Kidney tubule cell (primary cell): Measurements from ENCODE around the gene CHKB.

Source experiments
- DNase-seq: peaks from one replicate; pipeline ENCODE4 v3.0.0-alpha.2; 2018; ENCODE audit warnings: low spot score

Gene CHKB

DNA sequence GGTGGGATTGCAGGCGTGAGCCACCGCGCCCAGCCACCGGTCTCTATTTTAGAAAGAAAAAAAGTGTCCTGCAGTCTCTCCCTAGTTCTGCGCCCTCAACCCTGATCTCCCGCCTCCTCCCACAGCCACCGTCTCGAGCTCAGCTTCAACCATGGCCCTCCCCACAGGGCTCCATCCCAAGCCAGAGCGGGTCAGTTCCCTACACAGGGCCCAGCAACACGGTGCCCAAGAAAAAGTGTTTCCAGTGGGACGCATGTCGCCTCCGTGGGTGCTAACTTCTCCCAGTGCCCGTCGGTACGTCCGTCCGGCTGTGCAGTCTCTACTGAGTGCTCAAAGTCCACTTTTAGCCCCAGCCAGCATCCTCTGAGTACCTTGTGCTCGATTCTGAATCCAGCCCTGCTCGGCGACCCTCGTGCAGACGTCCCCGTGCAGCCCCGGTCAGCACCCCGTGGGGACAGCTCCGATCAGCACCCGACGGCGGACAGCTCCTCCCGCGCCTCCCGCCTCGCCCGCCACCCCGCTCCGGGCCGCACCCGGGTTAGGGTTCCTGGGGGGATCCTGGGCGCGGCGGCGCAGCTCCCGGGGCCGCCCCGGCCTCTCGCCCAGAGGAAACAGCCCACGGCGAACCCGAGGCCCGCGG lies 17.3 kb upstream of the CHKB start:
- no peak for DNase-seq

DNA sequence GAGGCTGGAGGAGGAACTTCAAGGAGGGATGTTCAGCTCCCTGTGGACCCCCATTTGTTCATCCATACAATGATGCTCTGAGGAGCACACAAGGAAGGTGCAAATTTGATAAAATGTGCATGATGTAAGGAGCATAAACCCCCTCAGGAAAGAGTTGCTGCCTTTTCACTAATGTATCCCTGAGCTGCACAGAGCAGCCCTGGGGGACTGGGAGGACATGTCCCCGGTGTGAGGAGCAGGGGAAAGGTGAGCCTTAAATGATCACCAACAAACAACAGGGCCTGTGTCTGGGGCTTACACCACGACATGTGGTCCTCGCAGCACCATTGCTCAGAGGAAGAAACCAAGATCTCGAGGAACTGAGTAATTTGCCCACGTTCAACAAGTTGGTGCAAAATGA lies 14.4 kb upstream of the CHKB start:
- no peak for DNase-seq

DNA sequence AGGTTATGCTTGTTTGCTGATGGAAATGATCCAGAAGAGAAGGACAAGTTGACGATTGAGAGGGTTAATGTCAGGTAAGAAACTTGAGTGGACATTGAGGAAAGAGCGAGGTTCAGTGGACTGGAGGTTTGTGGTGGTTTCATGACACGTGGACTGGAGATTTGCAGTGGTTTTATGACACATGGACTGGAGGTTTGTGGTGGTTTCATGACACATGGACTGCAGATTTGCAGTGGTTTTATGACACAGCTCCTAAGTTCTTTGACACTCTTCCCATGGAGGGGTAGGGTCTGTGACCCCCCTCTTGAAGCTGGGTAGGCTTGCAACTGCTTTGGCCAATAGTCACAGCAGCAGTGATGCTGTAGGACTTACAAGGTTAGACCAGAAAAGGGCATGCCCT lies 12.5 kb upstream of the CHKB start:
- peak; percentile 44 for DNase-seq

GRCh38 chr22:50587407-50587806 lies 4.8 kb upstream of the CHKB start:
- no peak for DNase-seq

GRCh38 chr22:50586416-50586815 lies 3.8 kb upstream of the CHKB start:
- DNase-seq: no peak

DNA sequence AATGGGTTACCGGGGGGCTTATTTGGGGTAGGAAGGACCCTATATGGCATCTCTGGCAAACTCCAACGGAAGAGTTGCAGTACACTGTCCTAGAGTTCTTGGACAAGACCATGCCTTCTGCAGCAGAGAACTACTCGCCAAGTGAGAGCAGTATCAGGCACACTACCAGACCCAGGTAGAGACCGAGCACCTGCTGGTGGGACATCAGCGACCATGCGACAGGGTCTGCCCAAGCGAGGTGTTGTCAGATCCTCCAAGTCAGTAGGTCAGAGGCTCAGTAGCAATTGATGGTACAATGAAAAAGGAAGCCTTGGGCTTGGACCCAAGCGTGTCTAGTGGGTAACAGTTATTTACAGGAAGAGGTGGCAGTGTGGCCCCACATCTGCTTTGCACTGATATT lies 3.1 kb upstream of the CHKB start:
- DNase-seq: no peak

GRCh38 chr22:50585238-50585637 lies 2.6 kb upstream of the CHKB start:
- DNase-seq: no peak

DNA sequence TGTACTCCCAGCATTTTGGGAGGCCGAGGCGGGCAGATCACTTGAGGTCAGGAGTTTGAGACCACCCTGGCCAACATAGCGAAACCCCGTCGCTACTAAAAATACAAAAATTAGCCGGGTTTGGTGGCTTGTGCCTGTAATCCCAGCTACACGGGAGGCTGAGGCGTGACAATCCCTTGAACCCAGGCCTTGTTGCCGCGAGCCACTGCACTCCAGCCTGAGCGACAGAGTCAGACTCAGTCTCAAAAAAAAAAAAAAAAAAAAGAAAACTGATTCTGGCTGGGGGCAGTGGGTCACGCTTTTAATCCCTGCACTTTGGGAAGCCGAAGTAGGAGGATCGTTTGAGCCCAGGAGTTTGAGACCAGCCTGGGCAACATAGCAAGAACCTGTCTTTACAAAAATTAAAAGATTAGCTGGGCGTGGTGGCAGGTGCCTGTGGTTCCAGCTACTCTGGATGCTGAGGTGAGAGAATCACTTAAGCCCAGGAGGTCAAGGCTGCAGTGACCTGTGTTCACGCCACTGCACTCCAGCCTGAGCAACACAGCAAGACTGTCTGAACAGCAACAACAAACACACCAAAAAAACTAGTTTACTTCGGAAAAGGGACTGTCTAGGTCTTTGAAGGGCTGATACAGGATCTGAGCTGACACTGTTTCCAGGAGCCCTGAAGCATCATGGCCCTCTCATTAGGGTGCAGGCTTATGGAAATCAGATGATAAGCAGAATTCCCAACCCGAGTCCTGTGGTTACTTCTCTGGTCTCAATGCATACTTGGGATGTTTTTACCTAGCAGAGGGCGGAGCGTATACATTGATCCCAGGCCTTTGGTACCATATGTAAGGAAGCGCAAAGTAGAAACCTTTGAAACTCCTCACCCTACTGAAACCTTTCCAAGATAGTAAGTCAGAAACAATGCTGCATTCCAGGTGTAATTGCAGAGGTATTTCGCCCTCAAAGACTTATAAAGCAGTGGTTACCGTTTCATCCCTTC lies 1.8 kb upstream of the CHKB start:
- DNase-seq: no peak

DNA sequence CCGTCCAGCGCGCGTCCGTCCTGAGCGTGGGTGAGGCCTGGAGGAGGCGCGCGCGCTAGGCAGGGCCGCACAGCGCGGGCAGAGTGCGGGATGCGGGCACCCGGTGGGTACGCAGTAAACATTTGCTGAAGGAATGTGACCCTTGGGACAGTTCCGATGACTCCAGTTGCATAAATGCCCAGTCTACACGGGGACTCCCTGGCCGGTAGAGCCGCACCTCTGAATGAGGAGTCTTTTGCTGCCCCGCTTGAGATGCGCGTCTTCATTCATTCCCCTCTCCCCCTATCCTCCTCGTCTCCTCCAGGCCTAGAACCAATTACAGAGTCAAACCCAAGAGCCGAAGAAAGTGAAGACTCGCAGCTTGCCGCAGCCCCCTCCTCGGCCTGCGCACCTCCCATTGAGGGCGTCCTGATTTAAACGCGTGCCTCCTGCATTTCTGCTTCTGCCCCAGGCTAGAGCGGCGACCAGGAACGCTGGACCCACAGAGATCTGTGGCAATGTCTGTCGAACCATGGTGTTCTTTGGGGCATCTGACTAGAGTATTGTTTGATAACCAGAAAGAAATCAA lies 729 bp upstream of the CHKB start:
- no peak for DNase-seq

DNA sequence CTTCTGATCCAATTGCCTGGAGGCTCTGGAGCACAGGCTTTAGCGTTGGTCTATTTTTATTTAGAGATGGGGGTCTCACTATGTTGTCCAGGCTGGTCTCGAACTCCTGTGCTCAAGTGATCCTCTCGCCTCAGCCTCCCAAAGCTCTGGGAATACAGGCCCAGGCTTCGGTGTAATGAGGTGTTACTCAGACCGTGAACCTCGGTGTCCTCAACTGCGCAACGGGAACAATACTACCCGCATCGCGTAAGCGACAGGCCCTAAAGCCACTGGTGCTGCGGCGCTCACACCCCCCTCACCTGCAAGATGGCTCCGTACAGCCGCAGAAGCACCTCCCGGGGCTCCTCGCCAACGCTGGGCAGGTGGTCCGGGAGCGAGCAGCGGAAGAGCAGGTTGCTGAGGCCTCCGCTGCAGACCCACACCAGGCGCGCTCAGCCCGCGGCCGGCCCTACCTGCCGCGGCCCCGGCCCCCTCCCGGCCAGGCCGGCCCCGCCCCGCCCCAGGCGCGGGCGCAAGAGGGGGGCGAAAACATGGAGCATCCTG lies 628 bp downstream of the CHKB start:
- DNase-seq: peak; percentile 40

- no peak for DNase-seq
Observed at GRCh38 chr22:50581031-50581949, 1.4 kb downstream of the CHKB start.

DNA sequence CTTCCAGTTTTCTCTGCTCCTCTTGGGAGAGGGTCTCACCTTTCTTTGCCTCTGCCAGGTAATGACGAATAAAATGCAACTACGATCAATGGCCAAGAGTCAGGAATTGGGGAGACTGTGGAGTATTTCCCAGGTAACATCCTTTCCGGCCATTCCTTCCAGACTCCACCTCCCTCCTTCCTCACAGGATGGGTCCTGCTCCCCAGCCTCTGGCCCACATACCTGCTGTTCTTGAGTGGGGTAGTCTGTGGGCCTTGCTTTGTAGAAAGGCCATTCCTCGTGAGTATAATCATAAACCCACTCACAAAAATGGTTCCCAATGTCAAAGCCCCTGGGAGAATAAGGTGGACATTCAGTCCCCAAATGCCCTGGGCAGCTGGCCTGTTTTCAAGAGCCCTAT lies 2.9 kb downstream of the CHKB start:
- DNase-seq: no peak

GRCh38 chr22:50578776-50579310 lies 3.8 kb downstream of the CHKB start:
- no peak for DNase-seq

GRCh38 chr22:50577987-50578775 lies 4.5 kb downstream of the CHKB start, which contains the start of gene CPT1B:
Gene CPT1B, minus strand, starts transcription at chr22:50578427. Its CDS starts 512 bp downstream, at chr22:50577915.
- DNase-seq: no peak

DNA sequence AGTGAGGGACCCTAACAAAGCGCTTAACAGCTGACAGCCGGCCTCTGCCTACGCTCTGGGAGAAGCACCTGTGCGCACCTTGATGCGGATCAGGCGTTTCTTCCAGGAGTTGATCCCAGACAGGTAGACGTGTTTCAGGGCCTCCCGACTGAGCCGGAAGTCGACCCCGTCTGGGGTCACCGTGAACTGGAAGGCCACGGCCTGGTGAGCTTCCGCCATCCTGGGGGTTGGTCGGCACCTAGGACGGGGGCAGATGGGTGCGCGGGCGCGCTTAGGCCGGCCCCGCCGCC lies 5.0 kb downstream of the CHKB start:
- DNase-seq: no peak

GRCh38 chr22:50576806-50577696 lies 5.6 kb downstream of the CHKB start:
- DNase-seq: no peak

GRCh38 chr22:50576070-50576469 lies 6.6 kb downstream of the CHKB start:
- DNase-seq: peak; percentile 81

GRCh38 chr22:50575426-50575941 lies 7.2 kb downstream of the CHKB start:
- DNase-seq: no peak

DNA sequence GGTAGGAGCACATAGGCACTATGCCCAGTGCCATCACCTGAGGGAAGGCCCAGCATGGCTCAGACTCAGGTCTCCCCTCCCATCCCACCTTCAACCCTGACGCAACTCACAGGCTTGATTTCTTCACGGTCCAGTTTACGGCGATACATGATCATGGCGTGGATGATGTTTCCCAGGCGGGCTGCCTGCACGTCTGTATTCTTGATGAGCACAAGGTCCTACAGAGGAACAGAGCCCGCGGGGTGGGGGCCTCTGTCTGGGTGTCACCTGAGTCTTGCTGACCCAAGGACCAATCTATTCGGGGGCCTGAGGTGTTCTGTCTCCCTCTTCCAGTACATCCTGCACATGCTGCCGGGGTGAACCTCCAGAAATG lies 8.3 kb downstream of the CHKB start:
- DNase-seq: no peak
